Vagina (tissue), 2 donors: ENCODE results near the gene FRMPD2.

ENCODE experiments used
- CTCF ChIP-seq, 3 experiments: fragments of 450-650 bp in 2 of 3; fragments of 200-600 bp in 1 of 3; sonication (generic) in 1 of 3; IDR thresholded peaks; one replicate each; pipeline ENCODE4 v1.5.1; 2017 to 2019; ENCODE audit warnings: antibody characterized with exemption in 3 of 3, mild to moderate bottlenecking in 2 of 3, moderate library complexity in 2 of 3
- POLR2A ChIP-seq, 2 donors: fragments of 450-650 bp; IDR thresholded peaks; one replicate each; pipeline ENCODE4 v1.6.1; 2017; ENCODE audit warnings: antibody characterized with exemption in 2 of 2, mild to moderate bottlenecking in 2 of 2, moderate library complexity in 2 of 2

GRCh38 chr10:48316236-48316635 is 41.7 kb upstream of the FRMPD2 start:
- TF ChIP-seq CTCF (IDR thresholded peaks at IDR 0.05), result no peak
- TF ChIP-seq POLR2A (IDR thresholded peaks at IDR 0.05), result no peak
